NCI-H2081 (cell line): ENCODE measurements around the gene PCDHGA1.

Experiments
- DNase-seq, 2 experiments: peaks; one replicate each; lab custom pipeline; 2025; lab: John Stamatoyannopoulos, UW

PCDHGA1 gene

DNA sequence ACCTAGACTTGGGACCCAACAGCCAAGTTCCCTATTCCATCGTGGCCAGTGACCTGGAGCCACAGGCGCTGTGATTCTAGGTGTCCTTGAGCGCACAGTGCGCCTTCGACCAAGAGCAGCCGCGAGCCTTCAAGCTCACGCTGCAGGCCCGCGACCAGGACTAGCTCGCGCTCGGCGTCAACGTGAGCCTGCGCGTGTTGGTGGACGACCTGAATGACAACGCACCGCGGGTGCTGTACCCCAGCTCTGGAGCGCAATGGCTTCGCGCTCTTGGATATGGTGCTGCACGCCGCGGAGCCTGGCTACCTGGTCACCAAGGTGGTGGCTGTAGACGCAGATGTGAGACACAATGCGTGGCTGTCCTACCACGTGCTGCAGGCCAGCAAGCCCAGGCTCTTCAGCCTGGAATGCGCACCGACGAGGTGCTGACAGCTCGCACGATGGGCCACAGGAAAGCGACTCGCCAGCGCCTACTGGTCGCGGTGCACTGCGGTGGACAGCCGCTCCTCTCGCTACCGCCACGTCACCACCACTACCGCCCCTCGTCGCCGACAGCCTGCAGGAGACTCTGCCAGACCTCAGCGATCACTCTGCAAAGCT is 111.4 kb downstream of the PCDHGA1 start:
- no peak for DNase-seq

DNA sequence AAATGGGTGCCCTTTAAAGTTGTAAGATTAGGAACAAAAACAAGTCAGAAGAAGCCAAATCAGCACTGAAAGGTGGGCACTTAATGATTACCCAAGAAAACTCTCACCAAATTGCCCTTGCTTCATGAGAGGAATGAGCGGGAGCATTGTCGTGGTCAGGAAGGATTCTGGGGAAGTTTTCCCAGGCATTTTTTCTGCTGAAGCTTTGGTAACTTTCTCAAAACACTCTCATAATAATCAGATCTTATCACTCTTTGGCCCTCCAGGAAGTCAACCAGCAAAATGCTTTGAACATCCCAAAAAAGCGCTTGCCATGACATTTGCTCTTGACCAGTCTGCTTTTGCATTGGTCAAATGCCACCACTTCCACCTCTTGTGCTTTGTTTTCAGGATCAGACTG is 135.0 kb downstream of the PCDHGA1 start:
- DNase-seq, result no peak

DNA sequence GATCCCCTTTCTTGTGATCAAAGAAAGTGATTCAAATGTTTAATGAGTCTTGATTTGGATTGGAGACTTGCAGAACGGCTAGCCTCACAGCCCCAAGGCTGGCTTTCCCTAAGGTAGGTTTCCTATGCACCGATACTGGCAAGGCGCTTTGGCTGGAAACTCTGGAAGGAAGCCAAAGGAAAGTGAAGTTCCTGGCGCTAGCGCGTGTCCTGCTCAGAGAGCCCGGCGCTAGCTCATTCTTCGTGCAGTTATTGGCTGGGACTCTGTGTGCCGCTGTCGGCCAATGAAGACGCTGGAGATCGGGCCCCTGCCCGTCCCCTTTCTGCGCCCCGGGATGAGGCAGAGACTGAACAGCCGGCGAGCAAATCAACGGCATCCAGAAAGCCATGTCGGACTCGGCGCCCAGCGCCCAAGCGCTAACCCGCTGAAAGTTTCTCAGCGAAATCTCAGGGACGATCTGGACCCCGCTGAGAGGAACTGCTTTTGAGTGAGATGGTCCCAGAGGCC is 145.4 kb downstream of the PCDHGA1 start, which contains the start of gene PCDHGC3:
Gene PCDHGC3, plus strand, starts transcription at position 342 of the 507 bp plus-strand sequence. Its CDS starts 151 bp downstream, at position 493.
- peak; percentile 56 to 80 for DNase-seq

DNA sequence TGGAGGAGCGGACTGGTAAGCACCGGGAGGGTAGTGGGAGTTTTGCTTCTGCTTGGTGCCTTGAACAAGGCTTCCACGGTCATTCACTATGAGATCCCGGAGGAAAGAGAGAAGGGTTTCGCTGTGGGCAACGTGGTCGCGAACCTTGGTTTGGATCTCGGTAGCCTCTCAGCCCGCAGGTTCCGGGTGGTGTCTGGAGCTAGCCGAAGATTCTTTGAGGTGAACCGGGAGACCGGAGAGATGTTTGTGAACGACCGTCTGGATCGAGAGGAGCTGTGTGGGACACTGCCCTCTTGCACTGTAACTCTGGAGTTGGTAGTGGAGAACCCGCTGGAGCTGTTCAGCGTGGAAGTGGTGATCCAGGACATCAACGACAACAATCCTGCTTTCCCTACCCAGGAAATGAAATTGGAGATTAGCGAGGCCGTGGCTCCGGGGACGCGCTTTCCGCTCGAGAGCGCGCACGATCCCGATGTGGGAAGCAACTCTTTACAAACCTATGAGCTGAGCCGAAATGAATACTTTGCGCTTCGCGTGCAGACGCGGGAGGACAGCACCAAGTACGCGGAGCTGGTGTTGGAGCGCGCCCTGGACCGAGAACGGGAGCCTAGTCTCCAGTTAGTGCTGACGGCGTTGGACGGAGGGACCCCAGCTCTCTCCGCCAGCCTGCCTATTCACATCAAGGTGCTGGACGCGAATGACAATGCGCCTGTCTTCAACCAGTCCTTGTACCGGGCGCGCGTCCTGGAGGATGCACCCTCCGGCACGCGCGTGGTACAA is 146.0 kb downstream of the PCDHGA1 start:
- peak; percentile 23 to 45 for DNase-seq

DNA sequence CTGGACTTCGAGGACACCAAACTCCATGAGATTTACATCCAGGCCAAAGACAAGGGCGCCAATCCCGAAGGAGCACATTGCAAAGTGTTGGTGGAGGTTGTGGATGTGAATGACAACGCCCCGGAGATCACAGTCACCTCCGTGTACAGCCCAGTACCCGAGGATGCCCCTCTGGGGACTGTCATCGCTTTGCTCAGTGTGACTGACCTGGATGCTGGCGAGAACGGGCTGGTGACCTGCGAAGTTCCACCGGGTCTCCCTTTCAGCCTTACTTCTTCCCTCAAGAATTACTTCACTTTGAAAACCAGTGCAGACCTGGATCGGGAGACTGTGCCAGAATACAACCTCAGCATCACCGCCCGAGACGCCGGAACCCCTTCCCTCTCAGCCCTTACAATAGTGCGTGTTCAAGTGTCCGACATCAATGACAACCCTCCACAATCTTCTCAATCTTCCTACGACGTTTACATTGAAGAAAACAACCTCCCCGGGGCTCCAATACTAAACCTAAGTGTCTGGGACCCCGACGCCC is 146.8 kb downstream of the PCDHGA1 start:
- DNase-seq, result no peak

DNA sequence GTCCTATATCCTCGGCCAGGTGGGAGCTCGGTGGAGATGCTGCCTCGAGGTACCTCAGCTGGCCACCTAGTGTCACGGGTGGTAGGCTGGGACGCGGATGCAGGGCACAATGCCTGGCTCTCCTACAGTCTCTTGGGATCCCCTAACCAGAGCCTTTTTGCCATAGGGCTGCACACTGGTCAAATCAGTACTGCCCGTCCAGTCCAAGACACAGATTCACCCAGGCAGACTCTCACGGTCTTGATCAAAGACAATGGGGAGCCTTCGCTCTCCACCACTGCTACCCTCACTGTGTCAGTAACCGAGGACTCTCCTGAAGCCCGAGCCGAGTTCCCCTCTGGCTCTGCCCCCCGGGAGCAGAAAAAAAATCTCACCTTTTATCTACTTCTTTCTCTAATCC is 147.5 kb downstream of the PCDHGA1 start:
- no peak for DNase-seq

DNA sequence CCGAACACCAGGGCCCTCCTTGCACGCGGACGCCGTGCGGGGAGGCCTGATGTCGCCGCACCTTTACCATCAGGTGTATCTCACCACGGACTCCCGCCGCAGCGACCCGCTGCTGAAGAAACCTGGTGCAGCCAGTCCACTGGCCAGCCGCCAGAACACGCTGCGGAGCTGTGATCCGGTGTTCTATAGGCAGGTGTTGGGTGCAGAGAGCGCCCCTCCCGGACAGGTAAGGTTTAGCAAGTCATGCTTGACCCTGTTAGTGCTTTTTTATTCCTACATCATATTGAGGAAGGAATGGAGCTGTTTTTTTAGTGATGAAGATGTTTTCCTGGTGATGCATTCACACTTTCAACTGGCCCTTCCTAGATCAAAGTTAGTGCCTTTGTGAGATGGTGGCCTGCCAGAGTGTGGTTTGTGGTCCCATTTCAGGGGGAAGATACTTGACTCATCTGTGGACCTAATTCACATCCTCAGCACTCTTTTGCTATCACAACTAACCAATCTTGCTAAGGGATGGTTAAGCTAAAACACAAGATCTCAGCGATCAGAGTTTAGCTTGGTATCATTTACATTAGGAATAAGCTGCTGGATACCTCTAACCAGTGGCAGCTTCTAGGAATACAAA is 148.1 kb downstream of the PCDHGA1 start:
- no peak for DNase-seq

DNA sequence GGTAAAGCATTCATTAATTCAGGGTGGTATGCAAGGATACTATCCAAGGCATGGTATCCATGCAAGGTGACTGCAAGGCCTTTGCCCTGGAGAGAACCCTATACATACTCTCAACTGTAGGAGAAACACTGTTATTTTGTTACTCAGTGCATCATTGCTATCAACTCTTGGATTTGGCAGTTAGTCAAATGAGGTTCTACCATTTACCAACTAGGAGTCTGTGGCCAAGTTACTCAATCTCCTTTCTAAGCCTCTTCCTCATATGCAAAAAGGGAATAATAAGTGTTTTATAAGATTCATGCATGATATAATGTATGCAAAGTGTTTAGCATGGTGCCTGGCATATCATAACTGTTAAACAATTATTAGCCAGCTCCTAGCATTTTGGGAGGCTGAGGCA is 149.5 kb downstream of the PCDHGA1 start:
- no peak for DNase-seq

DNA sequence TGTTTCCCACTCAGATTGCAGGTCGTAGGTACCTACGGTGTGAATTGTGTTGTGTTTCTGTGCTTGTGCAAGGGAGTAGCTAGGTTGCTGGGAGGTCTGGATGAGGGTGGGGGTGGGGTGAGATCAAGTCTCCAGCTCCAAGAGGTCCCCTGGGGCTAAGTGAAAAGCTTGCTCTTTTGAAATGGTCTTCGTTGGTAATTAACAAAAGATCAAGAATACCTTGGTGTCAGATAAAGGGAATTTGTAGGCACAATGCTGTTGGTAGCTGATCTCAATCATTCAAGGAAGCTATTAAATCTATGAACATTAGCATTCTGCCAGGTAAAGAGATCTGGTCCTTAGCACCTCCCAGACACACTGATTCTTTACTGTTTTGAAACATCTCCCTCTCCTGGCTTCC is 153.6 kb downstream of the PCDHGA1 start:
- no peak for DNase-seq

DNA sequence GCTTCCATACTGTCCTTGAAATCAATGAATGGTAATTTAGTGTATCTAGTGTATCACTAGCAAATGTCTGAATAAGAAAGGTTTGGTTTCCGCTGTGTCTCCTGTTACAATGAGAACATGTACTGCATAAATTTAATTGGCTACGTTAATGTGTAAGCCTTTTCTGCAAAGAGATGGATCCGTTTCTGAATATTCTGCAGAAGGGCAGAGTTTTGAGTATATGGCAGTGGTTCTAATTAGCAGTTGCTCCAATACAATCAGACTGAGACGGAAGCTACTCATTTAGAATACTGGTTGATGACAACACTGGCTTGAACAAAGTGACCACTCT is 154.0 kb downstream of the PCDHGA1 start:
- DNase-seq, result no peak

DNA sequence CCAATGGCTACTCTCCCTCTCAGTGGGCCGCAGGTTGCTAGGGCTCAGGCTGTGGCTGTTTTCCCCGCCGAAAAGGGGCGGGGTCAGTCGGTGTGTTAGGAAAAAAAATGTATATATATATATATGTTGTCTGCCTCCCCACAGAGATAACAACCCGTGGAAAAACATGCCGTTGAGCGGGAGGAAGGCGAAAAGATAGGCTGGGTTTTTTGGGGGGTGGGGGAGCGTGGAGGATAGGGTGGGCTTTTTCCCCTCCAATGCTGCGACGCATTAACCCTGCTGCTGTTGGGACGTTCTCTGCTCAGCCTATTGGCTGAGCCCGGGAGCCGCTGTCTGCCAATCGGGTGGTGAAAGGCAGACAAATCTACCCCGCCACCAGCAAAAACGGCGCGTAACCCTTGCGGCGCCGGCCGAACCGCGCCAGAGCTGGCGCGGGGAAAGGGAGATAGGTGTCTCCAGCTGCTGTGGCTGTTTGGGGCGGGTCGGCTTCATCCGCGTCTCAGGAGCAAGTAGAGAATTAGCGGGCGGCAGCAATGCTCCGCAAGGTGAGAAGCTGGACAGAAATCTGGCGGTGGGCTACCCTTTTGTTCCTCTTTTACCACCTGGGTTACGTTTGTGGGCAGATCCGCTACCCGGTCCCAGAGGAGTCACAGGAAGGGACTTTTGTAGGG is 154.5 kb downstream of the PCDHGA1 start, which contains the start of gene PCDHGC4:
Gene PCDHGC4, plus strand, starts transcription at position 390 of the 671 bp plus-strand sequence. Its CDS starts 144 bp downstream, at position 534.
- peak; percentile 38 to 64 for DNase-seq

DNA sequence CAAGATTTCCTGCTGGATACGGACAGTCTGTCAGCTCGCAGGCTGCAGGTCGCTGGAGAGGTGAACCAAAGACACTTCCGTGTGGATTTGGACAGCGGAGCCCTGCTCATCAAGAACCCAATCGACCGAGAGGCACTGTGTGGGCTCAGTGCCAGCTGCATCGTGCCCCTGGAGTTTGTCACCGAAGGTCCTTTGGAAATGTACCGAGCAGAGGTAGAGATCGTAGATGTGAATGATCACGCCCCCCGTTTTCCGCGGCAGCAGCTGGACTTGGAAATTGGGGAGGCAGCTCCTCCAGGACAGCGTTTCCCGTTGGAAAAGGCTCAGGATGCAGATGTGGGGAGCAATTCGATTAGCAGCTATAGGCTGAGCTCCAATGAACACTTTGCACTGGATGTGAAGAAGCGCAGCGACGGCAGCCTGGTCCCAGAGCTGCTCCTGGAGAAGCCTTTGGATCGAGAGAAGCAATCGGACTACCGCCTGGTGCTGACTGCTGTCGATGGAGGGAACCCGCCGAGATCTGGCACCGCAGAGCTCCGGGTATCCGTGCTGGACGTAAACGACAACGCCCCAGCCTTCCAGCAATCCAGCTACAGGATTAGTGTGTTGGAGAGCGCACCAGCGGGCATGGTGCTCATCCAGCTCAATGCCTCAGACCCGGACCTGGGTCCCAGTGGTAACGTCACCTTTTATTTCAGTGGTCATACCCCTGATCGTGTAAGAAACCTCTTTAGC is 155.2 kb downstream of the PCDHGA1 start:
- DNase-seq, result peak in 1 of 2 experiments; percentile 2

DNA sequence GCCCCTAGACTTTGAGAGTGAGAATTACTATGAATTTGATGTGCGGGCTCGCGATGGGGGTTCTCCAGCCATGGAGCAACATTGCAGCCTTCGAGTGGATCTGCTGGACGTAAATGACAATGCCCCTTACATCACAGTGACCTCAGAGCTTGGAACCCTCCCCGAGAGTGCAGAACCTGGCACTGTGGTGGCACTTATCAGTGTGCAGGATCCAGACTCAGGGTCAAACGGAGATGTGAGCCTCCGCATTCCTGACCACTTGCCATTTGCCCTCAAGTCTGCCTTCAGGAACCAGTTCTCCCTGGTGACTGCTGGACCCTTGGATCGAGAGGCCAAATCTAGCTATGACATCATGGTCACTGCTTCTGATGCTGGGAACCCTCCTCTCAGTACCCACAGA is 155.8 kb downstream of the PCDHGA1 start:
- DNase-seq, result no peak

DNA sequence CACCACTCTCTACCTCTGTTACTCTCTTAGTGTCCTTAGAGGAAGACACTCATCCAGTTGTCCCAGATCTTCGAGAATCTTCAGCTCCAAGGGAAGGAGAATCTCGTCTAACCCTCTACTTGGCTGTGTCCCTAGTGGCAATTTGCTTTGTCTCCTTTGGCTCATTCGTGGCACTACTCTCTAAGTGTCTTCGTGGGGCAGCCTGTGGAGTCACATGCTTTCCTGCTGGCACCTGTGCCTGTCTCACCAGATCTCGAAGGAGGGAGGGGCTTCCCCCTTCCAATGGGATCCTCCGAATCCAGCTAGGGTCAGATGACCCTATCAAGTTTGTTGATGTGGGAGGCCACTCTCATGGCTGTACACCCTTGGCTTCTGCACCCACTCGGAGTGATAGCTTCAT is 156.8 kb downstream of the PCDHGA1 start:
- DNase-seq, result no peak

DNA sequence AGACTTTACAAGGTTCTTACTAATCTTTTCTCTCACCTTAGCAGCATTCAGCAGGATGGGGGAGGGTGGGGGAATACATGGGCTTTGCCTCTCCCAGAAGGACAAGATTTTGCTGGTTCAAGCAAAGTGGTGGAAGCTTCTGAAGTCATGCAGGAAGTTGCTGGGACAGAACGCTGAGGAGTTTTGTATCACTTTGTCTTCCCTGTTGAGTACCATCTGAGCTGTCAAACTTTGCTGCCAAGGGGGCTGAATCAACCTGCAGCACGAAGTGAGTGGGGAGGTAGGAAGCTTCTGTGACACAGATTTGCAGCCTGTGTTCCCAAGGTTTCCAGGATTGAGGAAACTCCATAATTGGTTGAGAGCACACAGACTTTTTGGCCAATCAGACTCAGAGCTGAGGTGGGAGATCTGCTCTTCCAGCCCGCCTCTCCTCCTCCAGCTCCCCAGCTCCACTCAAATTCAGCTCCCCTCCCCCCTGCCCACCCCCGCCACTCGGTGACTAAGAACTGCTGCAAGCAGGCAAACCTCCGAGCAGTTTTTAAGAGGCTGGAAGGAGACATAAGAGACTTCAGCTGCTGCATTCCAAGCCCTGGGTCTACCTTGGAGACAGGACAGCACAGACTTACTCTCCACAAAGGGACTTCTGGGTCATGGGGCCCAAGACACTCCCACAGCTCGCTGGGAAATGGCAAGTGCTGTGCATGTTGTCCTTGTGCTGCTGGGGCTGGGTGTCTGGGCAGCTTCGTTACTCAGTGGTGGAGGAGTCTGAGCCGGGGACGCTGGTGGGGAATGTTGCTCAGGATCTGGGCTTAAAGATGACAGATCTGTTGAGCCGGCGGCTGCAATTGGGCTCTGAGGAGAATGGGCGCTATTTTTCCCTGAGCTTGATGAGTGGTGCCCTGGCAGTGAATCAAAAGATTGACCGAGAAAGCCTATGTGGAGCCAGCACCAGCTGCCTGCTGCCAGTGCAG is 158.6 kb downstream of the PCDHGA1 start, which contains the start of gene PCDHGC5:
Gene PCDHGC5, plus strand, starts transcription at position 491 of the 971 bp plus-strand sequence. Its CDS starts 160 bp downstream, at position 651.
- DNase-seq, result peak in 1 of 2 experiments; percentile 33

DNA sequence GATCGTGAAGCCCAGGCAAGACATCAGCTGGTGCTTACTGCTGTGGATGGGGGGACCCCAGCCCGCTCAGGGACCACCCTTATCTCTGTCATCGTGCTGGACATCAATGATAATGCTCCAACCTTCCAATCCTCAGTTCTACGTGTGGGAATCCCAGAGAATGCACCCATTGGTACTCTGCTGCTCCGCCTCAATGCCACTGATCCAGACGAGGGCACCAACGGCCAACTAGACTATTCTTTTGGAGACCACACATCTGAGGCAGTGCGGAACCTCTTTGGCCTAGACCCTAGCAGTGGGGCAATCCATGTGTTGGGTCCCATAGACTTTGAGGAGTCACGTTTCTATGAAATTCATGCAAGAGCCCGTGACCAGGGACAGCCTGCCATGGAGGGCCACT is 159.5 kb downstream of the PCDHGA1 start:
- no peak for DNase-seq

DNA sequence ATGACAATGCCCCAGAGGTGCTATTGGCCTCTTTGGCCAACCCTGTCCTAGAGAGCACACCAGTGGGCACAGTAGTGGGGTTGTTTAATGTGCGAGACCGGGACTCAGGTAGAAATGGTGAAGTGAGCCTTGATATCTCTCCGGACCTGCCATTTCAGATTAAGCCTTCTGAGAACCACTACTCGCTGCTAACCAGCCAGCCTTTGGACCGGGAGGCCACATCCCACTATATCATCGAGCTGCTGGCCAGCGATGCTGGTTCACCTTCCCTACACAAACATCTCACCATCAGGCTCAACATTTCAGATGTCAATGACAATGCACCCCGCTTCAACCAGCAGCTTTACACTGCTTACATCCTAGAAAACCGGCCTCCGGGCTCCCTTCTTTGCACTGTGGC is 160.0 kb downstream of the PCDHGA1 start:
- no peak for DNase-seq

DNA sequence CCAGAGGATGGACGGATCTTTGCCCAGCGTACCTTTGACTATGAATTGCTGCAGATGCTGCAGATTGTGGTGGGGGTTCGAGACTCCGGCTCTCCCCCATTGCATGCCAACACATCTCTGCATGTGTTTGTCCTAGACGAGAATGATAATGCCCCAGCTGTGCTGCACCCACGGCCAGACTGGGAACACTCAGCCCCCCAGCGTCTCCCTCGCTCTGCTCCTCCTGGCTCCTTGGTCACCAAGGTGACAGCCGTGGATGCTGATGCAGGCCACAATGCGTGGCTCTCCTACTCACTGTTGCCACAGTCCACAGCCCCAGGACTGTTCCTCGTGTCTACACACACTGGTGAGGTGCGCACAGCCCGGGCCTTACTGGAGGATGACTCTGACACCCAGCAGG is 160.5 kb downstream of the PCDHGA1 start:
- DNase-seq, result no peak

DNA sequence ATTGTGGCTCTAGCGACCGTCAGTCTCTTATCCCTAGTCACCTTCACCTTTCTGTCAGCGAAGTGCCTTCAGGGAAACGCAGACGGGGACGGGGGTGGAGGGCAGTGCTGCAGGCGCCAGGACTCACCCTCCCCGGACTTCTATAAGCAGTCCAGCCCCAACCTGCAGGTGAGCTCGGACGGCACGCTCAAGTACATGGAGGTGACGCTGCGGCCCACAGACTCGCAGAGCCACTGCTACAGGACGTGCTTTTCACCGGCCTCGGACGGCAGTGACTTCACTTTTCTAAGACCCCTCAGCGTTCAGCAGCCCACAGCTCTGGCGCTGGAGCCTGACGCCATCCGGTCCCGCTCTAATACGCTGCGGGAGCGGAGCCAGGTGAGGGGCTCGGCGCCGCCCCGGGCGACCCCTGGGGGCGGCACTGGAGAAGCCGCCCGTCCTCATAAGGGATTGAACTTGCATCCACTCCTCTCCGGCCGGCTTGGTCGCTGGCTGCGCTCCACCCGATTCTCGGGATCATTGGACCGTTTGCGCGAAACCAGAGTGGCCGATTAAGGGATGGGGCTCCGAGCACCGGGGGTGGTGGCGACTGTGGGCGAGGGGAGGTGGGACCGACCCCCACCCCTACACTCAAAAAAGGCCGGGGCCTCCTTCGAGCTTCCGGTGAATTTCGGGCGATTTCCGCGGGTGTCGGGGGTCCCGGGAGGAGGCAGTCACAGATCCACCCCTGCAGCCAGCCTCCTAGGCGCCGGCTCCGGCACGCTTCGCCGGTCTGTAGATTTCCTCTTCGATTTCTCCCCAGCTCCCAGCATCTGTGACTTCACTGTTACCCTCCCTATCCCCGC is 161.2 kb downstream of the PCDHGA1 start:
- no peak for DNase-seq
